ENCODE results near the gene USP12.

DNA sequence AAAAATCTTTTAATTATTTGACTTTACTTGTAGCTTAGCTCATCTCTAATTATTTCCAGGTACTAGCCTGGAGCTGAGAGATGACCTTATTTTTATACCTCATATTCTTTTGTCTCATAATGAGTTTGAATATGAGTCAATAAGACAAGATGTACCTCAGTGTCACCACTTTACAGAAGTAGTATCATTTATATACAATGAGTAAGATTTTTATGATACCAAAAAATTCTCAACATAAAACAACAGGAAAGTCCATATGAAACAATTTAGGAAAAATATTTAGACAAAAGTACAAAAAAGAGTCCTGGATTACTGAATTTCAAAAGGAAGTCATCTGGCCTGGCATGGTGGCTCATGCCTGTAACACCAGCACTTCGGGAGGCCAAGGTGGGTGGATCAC is 21.4 kb upstream of the USP12 start:
- TF ChIP-seq, protein P1, sequence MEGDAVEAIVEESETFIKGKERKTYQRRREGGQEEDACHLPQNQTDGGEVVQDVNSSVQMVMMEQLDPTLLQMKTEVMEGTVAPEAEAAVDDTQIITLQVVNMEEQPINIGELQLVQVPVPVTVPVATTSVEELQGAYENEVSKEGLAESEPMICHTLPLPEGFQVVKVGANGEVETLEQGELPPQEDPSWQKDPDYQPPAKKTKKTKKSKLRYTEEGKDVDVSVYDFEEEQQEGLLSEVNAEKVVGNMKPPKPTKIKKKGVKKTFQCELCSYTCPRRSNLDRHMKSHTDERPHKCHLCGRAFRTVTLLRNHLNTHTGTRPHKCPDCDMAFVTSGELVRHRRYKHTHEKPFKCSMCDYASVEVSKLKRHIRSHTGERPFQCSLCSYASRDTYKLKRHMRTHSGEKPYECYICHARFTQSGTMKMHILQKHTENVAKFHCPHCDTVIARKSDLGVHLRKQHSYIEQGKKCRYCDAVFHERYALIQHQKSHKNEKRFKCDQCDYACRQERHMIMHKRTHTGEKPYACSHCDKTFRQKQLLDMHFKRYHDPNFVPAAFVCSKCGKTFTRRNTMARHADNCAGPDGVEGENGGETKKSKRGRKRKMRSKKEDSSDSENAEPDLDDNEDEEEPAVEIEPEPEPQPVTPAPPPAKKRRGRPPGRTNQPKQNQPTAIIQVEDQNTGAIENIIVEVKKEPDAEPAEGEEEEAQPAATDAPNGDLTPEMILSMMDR (IDR thresholded peaks at IDR 0.05) = no peak
- TF ChIP-seq POLR2A (IDR thresholded peaks at IDR 0.05) = no peak

All from thyroid gland (tissue), 4 donors.